GM21360 (cell line): ENCODE results near the gene EVI5L.
"Not testable (repeated sequence)": the region's sequence is repeated elsewhere in the genome, so short reads cannot be mapped to it uniquely, and the experiment has no call there.

Experiments
- ATAC-seq: cut with Tn5 transposase; IDR thresholded peaks from one replicate; pipeline ENCODE4 v1.9.1; 2021; ENCODE audit warnings: mild to moderate bottlenecking, moderate library complexity; ENCODE audit not compliant: unreplicated experiment

EVI5L gene

GRCh38 chr19:7829561-7830271, at the start of gene EVI5L:
Gene EVI5L, plus strand, starts transcription at chr19:7830218. Its CDS starts 16,325 bp downstream, at chr19:7846543.
- ATAC-seq, result peak; percentile 85

GRCh38 chr19:7781157-7781556, 48.9 kb upstream of the EVI5L start:
- no peak for ATAC-seq

GRCh38 chr19:7783991-7784423, 46.0 kb upstream of the EVI5L start:
- no peak for ATAC-seq

- no peak for ATAC-seq
Observed at GRCh38 chr19:7784856-7785255, 45.2 kb upstream of the EVI5L start.

GRCh38 chr19:7787141-7787540, 42.9 kb upstream of the EVI5L start:
- ATAC-seq, result no peak

- no peak for ATAC-seq
Observed at GRCh38 chr19:7787602-7788177, 42.3 kb upstream of the EVI5L start.

GRCh38 chr19:7788178-7788932, 41.7 kb upstream of the EVI5L start:
- no peak for ATAC-seq

- ATAC-seq, result no peak
Observed at GRCh38 chr19:7788933-7789323, 41.1 kb upstream of the EVI5L start.

- no peak for ATAC-seq
Observed at GRCh38 chr19:7789447-7789846, 40.6 kb upstream of the EVI5L start.

GRCh38 chr19:7790416-7790815, 39.6 kb upstream of the EVI5L start:
- ATAC-seq, result no peak

- ATAC-seq, result no peak
Observed at GRCh38 chr19:7792281-7792680, 37.7 kb upstream of the EVI5L start.

- not testable (repeated sequence) for ATAC-seq
Observed at GRCh38 chr19:7792701-7793100, 37.3 kb upstream of the EVI5L start.

GRCh38 chr19:7793493-7793892, 36.5 kb upstream of the EVI5L start:
- no peak for ATAC-seq

GRCh38 chr19:7795555-7796161, 34.4 kb upstream of the EVI5L start:
- no peak for ATAC-seq

GRCh38 chr19:7799640-7800355, 30.2 kb upstream of the EVI5L start:
- ATAC-seq, result no peak

GRCh38 chr19:7801020-7801570, 28.9 kb upstream of the EVI5L start:
- ATAC-seq, result no peak

GRCh38 chr19:7806234-7806633, 23.8 kb upstream of the EVI5L start:
- no peak for ATAC-seq

- ATAC-seq, result no peak
Observed at GRCh38 chr19:7806876-7807275, 23.1 kb upstream of the EVI5L start.

GRCh38 chr19:7808108-7808507, 21.9 kb upstream of the EVI5L start:
- no peak for ATAC-seq

GRCh38 chr19:7811989-7812388, 18.0 kb upstream of the EVI5L start:
- no peak for ATAC-seq

- no peak for ATAC-seq
Observed at GRCh38 chr19:7815325-7815724, 14.7 kb upstream of the EVI5L start.
